Left forelimb (tissue), 1 donor: ENCODE results near the gene STH.
"Not testable (repeated sequence)": the region's sequence is repeated elsewhere in the genome, so short reads cannot be mapped to it uniquely, and the experiment has no call there.

Source experiments
- DNase-seq: peaks from one replicate; pipeline ENCODE4 v3.0.0-alpha.2; 2018; ENCODE audit warnings: low spot score

STH gene

DNA sequence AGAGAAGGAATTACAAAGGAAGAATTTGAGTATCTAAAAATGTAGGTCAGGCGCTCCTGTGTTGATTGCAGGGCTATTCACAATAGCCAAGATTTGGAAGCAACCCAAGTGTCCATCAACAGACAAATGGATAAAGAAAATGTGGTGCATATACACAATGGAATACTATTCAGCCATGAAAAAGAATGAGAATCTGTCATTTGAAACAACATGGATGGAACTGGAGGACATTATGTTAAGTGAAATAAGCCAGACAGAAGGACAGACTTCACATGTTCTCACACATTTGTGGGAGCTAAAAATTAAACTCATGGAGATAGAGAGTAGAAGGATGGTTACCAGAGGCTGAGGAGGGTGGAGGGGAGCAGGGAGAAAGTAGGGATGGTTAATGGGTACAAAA, 7.0 kb downstream of the STH start:
- not testable (repeated sequence) for DNase-seq

DNA sequence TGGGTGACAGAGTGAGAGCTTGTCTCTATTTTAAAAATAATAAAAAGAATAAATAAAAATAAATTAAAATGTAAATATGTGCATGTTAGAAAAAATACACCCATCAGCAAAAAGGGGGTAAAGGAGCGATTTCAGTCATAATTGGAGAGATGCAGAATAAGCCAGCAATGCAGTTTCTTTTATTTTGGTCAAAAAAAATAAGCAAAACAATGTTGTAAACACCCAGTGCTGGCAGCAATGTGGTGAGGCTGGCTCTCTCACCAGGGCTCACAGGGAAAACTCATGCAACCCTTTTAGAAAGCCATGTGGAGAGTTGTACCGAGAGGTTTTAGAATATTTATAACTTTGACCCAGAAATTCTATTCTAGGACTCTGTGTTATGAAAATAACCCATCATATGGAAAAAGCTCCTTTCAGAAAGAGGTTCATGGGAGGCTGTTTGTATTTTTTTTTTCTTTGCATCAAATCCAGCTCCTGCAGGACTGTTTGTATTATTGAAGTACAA, 8.5 kb downstream of the STH start:
- no peak for DNase-seq

DNA sequence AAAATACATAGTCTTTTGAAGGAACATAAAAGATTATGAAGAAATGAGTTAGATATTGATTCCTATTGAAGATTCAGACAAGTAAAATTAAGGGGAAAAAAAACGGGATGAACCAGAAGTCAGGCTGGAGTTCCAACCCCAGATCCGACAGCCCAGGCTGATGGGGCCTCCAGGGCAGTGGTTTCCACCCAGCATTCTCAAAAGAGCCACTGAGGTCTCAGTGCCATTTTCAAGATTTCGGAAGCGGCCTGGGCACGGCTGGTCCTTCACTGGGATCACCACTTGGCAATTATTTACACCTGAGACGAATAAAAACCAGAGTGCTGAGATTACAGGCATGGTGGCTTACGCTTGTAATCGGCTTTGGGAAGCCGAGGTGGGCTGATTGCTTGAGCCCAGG, 9.5 kb downstream of the STH start:
- no peak for DNase-seq

DNA sequence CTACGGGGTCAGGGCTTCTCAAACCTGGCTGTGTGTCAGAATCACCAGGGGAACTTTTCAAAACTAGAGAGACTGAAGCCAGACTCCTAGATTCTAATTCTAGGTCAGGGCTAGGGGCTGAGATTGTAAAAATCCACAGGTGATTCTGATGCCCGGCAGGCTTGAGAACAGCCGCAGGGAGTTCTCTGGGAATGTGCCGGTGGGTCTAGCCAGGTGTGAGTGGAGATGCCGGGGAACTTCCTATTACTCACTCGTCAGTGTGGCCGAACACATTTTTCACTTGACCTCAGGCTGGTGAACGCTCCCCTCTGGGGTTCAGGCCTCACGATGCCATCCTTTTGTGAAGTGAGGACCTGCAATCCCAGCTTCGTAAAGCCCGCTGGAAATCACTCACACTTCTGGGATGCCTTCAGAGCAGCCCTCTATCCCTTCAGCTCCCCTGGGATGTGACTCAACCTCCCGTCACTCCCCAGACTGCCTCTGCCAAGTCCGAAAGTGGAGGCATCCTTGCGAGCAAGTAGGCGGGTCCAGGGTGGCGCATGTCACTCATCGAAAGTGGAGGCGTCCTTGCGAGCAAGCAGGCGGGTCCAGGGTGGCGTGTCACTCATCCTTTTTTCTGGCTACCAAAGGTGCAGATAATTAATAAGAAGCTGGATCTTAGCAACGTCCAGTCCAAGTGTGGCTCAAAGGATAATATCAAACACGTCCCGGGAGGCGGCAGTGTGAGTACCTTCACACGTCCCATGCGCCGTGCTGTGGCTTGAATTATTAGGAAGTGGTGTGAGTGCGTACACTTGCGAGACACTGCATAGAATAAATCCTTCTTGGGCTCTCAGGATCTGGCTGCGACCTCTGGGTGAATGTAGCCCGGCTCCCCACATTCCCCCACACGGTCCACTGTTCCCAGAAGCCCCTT, 10.9 kb downstream of the STH start:
- no peak for DNase-seq

DNA sequence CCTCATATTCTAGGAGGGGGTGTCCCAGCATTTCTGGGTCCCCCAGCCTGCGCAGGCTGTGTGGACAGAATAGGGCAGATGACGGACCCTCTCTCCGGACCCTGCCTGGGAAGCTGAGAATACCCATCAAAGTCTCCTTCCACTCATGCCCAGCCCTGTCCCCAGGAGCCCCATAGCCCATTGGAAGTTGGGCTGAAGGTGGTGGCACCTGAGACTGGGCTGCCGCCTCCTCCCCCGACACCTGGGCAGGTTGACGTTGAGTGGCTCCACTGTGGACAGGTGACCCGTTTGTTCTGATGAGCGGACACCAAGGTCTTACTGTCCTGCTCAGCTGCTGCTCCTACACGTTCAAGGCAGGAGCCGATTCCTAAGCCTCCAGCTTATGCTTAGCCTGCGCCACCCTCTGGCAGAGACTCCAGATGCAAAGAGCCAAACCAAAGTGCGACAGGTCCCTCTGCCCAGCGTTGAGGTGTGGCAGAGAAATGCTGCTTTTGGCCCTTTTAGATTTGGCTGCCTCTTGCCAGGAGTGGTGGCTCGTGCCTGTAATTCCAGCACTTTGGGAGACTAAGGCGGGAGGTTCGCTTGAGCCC, 11.6 kb downstream of the STH start:
- no peak for DNase-seq

DNA sequence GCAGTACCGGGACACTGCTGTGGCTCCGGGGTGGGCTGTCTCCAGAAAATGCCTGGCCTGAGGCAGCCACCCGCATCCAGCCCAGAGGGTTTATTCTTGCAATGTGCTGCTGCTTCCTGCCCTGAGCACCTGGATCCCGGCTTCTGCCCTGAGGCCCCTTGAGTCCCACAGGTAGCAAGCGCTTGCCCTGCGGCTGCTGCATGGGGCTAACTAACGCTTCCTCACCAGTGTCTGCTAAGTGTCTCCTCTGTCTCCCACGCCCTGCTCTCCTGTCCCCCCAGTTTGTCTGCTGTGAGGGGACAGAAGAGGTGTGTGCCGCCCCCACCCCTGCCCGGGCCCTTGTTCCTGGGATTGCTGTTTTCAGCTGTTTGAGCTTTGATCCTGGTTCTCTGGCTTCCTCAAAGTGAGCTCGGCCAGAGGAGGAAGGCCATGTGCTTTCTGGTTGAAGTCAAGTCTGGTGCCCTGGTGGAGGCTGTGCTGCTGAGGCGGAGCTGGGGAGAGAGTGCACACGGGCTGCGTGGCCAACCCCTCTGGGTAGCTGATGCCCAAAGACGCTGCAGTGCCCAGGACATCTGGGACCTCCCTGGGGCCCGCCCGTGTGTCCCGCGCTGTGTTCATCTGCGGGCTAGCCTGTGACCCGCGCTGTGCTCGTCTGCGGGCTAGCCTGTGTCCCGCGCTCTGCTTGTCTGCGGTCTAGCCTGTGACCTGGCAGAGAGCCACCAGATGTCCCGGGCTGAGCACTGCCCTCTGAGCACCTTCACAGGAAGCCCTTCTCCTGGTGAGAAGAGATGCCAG, 12.9 kb downstream of the STH start:
- DNase-seq, result no peak

DNA sequence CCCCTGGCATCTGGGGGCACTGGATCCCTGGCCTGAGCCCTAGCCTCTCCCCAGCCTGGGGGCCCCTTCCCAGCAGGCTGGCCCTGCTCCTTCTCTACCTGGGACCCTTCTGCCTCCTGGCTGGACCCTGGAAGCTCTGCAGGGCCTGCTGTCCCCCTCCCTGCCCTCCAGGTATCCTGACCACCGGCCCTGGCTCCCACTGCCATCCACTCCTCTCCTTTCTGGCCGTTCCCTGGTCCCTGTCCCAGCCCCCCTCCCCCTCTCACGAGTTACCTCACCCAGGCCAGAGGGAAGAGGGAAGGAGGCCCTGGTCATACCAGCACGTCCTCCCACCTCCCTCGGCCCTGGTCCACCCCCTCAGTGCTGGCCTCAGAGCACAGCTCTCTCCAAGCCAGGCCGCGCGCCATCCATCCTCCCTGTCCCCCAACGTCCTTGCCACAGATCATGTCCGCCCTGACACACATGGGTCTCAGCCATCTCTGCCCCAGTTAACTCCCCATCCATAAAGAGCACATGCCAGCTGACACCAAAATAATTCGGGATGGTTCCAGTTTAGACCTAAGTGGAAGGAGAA, 13.5 kb downstream of the STH start:
- DNase-seq, result no peak

DNA sequence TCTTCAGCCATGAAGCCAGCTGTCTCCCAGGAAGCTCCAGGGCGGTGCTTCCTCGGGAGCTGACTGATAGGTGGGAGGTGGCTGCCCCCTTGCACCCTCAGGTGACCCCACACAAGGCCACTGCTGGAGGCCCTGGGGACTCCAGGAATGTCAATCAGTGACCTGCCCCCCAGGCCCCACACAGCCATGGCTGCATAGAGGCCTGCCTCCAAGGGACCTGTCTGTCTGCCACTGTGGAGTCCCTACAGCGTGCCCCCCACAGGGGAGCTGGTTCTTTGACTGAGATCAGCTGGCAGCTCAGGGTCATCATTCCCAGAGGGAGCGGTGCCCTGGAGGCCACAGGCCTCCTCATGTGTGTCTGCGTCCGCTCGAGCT, 14.1 kb downstream of the STH start:
- DNase-seq, result no peak

DNA sequence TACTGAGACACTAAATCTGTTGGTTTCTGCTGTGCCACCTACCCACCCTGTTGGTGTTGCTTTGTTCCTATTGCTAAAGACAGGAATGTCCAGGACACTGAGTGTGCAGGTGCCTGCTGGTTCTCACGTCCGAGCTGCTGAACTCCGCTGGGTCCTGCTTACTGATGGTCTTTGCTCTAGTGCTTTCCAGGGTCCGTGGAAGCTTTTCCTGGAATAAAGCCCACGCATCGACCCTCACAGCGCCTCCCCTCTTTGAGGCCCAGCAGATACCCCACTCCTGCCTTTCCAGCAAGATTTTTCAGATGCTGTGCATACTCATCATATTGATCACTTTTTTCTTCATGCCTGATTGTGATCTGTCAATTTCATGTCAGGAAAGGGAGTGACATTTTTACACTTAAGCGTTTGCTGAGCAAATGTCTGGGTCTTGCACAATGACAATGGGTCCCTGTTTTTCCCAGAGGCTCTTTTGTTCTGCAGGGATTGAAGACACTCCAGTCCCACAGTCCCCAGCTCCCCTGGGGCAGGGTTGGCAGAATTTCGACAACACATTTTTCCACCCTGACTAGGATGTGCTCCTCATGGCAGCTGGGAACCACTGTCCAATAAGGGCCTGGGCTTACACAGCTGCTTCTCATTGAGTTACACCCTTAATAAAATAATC, 14.6 kb downstream of the STH start:
- no peak for DNase-seq

DNA sequence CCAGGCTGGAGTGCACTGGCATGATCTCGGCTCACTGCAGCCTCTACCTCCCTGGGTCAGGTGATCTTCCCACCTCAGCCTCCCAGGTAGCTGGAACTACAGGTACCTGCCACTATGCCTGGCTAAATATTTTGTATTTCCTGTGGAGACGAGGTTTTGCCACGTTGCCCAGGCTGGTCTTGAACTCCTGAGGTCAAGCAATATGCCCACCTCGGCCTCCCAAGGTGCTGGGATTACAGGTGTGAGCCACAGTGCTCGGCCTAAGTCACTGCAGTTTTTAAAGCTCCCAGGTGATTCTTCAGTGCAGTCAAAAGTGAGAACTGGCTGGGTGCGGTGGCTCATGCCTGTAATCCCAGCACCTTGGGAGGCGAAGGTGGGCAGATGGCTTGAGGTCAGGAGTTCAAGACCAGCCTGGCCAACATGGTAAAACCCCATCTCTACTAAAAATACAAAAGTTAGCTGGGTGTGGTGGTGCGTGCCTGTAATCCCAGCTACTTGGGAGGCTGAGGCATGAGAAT, 20.4 kb downstream of the STH start:
- DNase-seq, result not testable (repeated sequence)

DNA sequence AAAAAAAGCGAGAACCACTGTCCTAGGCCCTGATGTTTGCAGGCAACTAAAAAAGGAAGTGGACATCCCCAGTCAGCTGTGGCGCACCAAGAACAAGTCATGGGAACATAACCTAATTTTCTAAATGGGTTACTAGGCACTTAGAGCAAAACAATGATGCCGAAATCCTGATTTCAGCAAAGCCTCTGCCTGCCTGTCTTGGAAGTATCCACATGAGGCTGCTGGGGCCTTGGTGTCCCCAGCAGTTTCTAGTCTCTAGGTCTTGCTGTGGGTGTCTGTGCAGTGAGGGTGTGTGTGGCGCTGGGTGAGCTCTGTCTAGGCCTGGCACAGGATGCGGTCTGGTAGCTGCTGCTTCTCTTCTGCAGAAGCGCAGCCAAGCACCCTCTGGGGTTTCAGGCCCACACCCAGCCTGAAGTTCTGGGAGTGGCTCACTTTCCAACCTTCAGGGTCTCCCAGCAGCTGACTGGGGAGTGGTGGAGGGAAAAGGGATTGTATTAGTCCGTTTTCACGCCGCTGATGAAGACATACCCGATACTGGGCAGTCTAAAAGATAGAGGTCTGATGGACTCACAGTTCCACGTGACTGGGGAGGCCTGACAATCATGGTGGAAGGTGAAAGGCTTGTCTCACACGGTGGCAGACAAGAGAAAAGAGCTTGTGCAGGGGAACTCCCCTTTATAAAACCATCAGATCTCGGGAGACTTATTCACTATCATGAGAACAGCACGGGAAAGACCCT, 21.1 kb downstream of the STH start:
- no peak for DNase-seq

DNA sequence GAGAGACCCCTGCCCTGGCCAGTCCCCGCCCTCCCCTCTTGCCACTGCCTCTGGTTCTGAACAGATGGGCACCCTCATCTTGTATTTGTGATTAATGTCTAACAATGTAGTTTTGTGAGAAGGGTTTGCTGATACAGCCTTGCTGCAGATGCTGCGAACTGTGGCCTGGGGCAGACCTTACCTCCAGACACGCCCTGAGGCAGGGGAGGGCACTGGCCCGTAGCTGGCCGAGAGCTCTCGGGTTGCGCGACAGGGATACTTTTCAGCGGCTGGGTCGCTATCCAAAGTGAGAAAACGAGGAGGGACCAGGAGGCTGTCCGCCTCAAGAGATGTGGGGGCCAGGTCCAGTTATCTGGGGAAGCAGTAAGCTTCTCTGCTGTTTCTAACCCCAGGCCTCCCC, 21.9 kb downstream of the STH start:
- no peak for DNase-seq

DNA sequence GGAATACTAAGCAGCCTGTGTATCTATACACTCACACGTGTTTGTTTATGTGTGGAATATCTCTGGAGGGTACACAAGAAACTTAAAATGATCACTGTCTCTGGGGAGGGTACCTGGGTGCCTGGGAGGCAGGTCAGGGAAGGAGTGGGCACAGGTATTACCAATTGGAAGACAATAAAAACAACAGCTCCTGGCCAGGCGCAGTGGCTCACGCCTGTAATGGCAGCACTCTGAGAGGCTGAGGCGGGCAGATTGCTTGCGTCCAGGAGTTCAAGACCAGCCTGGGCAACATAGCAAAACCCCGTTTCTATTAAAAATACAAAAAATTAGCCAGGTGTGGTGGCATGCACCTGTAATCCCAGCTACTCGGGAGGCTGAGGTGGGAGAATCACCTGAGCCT, 24.3 kb downstream of the STH start:
- DNase-seq, result not testable (repeated sequence)

DNA sequence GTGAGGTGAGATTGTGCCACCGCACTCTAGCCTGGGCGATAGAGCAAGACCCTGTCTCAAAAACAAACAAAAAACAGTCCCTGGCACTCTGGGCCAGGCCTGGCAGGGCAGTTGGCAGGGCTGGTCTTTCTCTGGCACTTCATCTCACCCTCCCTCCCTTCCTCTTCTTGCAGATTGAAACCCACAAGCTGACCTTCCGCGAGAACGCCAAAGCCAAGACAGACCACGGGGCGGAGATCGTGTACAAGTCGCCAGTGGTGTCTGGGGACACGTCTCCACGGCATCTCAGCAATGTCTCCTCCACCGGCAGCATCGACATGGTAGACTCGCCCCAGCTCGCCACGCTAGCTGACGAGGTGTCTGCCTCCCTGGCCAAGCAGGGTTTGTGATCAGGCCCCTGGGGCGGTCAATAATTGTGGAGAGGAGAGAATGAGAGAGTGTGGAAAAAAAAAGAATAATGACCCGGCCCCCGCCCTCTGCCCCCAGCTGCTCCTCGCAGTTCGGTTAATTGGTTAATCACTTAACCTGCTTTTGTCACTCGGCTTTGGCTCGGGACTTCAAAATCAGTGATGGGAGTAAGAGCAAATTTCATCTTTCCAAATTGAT, 24.8 kb downstream of the STH start:
- DNase-seq, result no peak

DNA sequence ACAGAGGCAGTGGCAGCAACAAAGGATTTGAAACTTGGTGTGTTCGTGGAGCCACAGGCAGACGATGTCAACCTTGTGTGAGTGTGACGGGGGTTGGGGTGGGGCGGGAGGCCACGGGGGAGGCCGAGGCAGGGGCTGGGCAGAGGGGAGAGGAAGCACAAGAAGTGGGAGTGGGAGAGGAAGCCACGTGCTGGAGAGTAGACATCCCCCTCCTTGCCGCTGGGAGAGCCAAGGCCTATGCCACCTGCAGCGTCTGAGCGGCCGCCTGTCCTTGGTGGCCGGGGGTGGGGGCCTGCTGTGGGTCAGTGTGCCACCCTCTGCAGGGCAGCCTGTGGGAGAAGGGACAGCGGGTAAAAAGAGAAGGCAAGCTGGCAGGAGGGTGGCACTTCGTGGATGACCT, 25.5 kb downstream of the STH start:
- no peak for DNase-seq

DNA sequence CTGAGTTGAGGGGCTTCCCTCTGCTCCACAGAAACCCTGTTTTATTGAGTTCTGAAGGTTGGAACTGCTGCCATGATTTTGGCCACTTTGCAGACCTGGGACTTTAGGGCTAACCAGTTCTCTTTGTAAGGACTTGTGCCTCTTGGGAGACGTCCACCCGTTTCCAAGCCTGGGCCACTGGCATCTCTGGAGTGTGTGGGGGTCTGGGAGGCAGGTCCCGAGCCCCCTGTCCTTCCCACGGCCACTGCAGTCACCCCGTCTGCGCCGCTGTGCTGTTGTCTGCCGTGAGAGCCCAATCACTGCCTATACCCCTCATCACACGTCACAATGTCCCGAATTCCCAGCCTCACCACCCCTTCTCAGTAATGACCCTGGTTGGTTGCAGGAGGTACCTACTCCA, 26.0 kb downstream of the STH start:
- DNase-seq, result no peak

DNA sequence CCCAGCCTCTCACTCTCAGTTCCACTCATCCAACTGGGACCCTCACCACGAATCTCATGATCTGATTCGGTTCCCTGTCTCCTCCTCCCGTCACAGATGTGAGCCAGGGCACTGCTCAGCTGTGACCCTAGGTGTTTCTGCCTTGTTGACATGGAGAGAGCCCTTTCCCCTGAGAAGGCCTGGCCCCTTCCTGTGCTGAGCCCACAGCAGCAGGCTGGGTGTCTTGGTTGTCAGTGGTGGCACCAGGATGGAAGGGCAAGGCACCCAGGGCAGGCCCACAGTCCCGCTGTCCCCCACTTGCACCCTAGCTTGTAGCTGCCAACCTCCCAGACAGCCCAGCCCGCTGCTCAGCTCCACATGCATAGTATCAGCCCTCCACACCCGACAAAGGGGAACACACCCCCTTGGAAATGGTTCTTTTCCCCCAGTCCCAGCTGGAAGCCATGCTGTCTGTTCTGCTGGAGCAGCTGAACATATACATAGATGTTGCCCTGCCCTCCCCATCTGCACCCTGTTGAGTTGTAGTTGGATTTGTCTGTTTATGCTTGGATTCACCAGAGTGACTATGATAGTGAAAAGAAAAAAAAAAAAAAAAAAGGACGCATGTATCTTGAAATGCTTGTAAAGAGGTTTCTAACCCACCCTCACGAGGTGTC, 26.6 kb downstream of the STH start:
- DNase-seq, result no peak

DNA sequence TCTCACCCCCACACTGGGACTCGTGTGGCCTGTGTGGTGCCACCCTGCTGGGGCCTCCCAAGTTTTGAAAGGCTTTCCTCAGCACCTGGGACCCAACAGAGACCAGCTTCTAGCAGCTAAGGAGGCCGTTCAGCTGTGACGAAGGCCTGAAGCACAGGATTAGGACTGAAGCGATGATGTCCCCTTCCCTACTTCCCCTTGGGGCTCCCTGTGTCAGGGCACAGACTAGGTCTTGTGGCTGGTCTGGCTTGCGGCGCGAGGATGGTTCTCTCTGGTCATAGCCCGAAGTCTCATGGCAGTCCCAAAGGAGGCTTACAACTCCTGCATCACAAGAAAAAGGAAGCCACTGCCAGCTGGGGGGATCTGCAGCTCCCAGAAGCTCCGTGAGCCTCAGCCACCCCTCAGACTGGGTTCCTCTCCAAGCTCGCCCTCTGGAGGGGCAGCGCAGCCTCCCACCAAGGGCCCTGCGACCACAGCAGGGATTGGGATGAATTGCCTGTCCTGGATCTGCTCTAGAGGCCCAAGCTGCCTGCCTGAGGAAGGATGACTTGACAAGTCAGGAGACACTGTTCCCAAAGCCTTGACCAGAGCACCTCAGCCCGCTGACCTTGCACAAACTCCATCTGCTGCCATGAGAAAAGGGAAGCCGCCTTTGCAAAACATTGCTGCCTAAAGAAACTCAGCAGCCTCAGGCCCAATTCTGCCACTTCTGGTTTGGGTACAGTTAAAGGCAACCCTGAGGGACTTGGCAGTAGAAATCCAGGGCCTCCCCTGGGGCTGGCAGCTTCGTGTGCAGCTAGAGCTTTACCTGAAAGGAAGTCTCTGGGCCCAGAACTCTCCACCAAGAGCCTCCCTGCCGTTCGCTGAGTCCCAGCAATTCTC, 27.4 kb downstream of the STH start:
- DNase-seq, result no peak
